ENCODE measurements around the gene SLC6A19. TPM values are rescaled to one million over a fixed set of nuclear protein-coding genes. Genes with fewer than 3 reads are reported as not detected.

The SLC6A19 gene
- total RNA-seq, 1 experiment from 2014 or later: not detected

DNA sequence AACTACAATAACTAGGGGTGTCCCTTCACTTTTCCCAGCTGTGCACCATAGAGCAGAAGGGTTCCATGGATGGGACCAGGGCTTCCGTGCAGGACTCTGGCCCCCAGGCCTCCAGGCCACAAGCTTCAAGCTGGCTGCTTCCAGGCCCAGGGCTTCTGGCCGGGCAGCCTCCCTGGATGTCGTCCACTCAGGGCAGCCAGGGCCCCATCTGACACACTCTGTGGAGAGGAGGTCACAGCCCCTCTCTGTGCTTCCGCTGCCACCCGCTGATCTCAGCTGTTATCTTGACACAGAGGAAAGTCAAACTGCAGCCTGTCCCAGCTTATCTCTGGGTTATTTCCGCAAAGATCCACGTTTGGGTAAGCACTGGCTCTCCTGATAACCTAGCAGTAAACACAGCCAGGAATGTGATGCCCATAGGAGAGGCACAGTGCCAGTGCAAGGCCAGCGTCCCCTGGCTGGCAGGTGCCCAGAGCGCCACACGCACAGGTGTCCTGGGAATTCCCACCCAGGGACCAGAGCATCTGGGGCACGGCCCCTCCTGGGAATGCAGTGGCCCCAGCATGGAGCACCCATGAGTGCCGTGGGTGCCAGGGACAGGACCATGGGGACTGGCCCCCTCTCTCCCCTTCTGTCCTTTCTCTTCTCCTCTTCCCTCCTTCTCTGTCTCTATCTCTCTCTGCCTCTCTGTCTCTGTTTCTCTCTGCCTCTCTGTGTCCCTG lies 15.6 kb upstream of the SLC6A19 start:
- no peaks in the 10 kb centered on the region for H3K36me3 ChIP-seq (ENCODE audit: insufficient read depth, low read length)
- no peak overlapping the region for H3K9ac ChIP-seq (ENCODE audit: low read length)
- H3K4me2 ChIP-seq (ENCODE audit: low read depth, low read length, poor library complexity, severe bottlenecking): no peak overlapping the region
- H3K4me1 ChIP-seq (ENCODE audit: low read length): no peaks in the 10 kb centered on the region
- H3K27me3 ChIP-seq (ENCODE audit: low read length): no peaks in the 10 kb centered on the region
- H3K9me2 ChIP-seq (replicated peaks; ENCODE audit: insufficient read depth, low read length): no peaks in the 10 kb centered on the region
- no peaks in the 10 kb centered on the region for H3K79me2 ChIP-seq (ENCODE audit: low read length)
- DNase-seq: no peak
- H3K27ac ChIP-seq (ENCODE audit: low read length): no peak overlapping the region
- no peaks in the 10 kb centered on the region for H4K20me1 ChIP-seq (ENCODE audit: insufficient read depth, low read depth, low read length)
- no peak overlapping the region for H3K4me3 ChIP-seq (ENCODE audit: low read length)
- H3K9me3 ChIP-seq (ENCODE audit: low read length): no peaks in the 10 kb centered on the region
- H2AFZ ChIP-seq (ENCODE audit: low read length): no peak overlapping the region

DNA sequence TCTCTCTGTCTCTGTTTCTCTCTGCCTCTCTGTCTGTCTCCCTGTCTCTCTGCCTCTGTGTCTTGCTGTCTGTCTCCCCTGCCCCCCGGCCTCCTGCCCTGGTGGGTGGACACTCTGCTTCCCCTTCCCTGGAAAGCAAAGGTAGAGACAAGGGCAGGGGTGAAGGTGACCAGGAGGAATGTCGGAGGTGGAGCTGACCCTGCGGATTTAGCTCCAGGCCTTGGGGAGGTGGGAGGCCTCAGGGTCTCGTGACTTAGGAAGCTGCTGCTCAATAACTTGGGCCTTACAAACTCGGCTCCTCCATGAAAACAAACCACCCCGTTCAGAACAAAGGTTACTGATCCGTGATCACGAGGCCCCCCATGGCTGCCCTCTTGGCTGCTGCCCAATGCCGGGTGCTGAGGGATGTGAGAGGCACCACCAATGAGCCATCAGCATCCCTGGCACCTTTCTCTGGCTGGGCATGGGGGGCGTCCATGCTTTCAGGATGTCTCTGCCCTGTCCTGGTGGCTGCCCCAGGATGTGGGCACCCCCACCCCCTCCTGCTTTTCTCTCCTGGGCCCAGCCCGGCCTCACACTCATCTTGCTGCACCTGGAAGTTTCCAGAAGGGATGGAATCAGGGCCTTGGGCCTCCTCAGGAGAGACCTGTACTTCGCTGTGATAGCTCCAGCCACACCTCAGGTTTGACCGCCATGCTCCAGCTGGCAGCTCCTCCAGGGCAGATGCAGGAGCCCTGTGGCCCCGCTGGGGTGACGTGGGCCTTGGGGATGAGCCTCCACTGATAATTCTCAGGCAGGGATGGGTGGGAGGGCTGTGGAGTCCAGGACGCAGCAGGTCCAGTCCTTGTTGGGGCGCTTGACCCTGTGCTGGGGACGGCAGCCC lies 14.8 kb upstream of the SLC6A19 start:
- Histone ChIP-seq H3K4me1 (ENCODE audit: low read length) (no peaks in the 10 kb centered on the region), H3K9me3 (ENCODE audit: low read length) (no peaks in the 10 kb centered on the region), H2AFZ (ENCODE audit: low read length) (no peak overlapping the region), H3K9ac (ENCODE audit: low read length) (no peak overlapping the region), H3K27me3 (ENCODE audit: low read length) (no peaks in the 10 kb centered on the region), H3K9me2 (replicated peaks; ENCODE audit: insufficient read depth, low read length) (no peaks in the 10 kb centered on the region), H3K4me2 (ENCODE audit: low read depth, low read length, poor library complexity, severe bottlenecking) (no peak overlapping the region), H3K27ac (ENCODE audit: low read length) (no peak overlapping the region), H3K4me3 (ENCODE audit: low read length) (no peak overlapping the region), H4K20me1 (ENCODE audit: insufficient read depth, low read depth, low read length) (no peaks in the 10 kb centered on the region), H3K79me2 (ENCODE audit: low read length) (no peaks in the 10 kb centered on the region), H3K36me3 (ENCODE audit: insufficient read depth, low read length) (no peaks in the 10 kb centered on the region)
- DNase-seq: no peak

DNA sequence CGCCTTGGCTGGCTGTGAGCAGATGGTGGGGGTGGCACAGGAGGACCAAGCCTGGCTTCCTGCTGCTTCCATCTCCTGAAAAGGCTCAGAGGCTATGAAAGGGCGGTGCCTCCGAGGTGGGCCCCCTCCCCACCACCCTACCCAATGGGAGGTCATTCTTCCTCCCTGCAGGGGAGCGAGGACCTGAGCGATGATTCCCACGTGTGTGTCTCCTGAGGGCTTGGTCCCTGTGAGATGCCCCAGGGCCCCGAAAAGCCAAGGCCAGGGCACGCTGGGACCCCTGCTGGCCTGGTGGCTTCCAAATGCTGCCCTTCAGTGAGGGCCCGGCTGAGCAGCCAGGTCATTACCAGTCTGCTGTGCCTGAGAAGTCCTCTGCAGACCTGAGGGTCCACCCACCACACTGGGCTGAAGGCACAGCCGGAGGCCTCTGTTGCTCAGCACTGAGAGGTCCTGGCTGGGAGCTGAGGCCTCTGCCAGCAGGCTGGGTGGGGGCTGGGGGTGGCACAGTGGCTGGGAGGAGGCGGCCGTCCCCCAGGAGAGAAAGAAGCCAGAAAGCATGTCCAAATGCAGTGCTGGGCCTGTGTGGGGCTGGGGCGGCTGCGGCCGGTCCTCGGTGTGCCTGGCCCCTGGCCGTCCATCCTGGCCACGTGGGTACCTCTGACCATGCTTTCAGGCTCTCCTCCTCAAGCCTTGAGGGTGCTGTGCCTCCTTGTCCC lies 14.0 kb upstream of the SLC6A19 start:
- H3K9me2 ChIP-seq (replicated peaks; ENCODE audit: insufficient read depth, low read length): no peaks in the 10 kb centered on the region
- no peak for DNase-seq
- H3K9ac ChIP-seq (ENCODE audit: low read length): no peak overlapping the region
- no peak overlapping the region for H3K4me3 ChIP-seq (ENCODE audit: low read length)
- no peaks in the 10 kb centered on the region for H3K9me3 ChIP-seq (ENCODE audit: low read length)
- H2AFZ ChIP-seq (ENCODE audit: low read length): no peak overlapping the region
- no peaks in the 10 kb centered on the region for H3K27me3 ChIP-seq (ENCODE audit: low read length)
- no peaks in the 10 kb centered on the region for H3K4me1 ChIP-seq (ENCODE audit: low read length)
- H3K79me2 ChIP-seq (ENCODE audit: low read length): no peaks in the 10 kb centered on the region
- no peaks in the 10 kb centered on the region for H4K20me1 ChIP-seq (ENCODE audit: insufficient read depth, low read depth, low read length)
- no peaks in the 10 kb centered on the region for H3K36me3 ChIP-seq (ENCODE audit: insufficient read depth, low read length)
- no peak overlapping the region for H3K4me2 ChIP-seq (ENCODE audit: low read depth, low read length, poor library complexity, severe bottlenecking)
- H3K27ac ChIP-seq (ENCODE audit: low read length): no peak overlapping the region

DNA sequence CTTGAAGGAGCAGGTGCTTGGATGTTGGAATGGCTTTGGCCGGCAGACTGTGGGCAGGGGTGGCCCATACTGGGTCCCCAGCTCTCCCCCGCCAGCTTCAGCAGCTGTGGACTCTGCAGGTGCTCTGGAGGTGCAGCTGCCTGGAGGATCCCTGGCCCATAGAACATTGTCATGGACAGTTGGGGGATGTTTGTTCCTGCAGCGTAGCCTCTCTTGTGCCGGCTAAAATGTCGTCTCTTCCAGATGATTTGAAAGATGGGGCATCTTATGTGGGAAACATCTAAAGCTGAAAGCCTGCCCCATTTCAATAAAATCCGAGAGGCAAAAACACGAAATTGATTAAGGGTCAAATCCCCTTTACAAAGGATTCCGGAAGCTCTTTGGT lies 13.5 kb upstream of the SLC6A19 start:
- Histone ChIP-seq H2AFZ (ENCODE audit: low read length) (no peak overlapping the region), H4K20me1 (ENCODE audit: insufficient read depth, low read depth, low read length) (no peaks in the 10 kb centered on the region), H3K79me2 (ENCODE audit: low read length) (no peaks in the 10 kb centered on the region), H3K9ac (ENCODE audit: low read length) (no peak overlapping the region), H3K36me3 (ENCODE audit: insufficient read depth, low read length) (no peaks in the 10 kb centered on the region), H3K27ac (ENCODE audit: low read length) (no peak overlapping the region), H3K9me2 (replicated peaks; ENCODE audit: insufficient read depth, low read length) (no peaks in the 10 kb centered on the region), H3K4me1 (ENCODE audit: low read length) (no peaks in the 10 kb centered on the region), H3K4me3 (ENCODE audit: low read length) (no peak overlapping the region), H3K9me3 (ENCODE audit: low read length) (no peaks in the 10 kb centered on the region), H3K27me3 (ENCODE audit: low read length) (no peaks in the 10 kb centered on the region), H3K4me2 (ENCODE audit: low read depth, low read length, poor library complexity, severe bottlenecking) (no peak overlapping the region)
- no peak for DNase-seq

DNA sequence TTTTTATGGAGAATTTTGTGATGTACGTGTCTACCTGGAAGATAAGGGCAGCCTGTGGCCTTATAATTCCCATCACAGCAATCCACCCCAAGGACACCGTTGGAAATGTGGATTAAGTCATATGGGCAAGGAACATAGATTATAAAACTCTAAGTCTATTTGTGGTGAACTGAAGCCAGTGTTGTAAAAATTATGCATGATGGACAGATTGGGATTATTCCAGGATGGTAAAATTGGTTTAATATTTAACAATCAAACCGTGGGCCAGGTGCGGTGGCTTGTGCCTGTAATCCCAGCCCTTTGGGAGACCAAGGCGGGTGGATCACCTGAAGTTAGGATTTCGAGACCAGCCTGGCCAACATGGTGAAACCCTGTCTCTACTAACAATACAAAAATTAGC lies 12.9 kb upstream of the SLC6A19 start:
- Histone ChIP-seq H3K79me2 (ENCODE audit: low read length) (no peaks in the 10 kb centered on the region), H3K4me2 (ENCODE audit: low read depth, low read length, poor library complexity, severe bottlenecking) (no peak overlapping the region), H3K27ac (ENCODE audit: low read length) (no peak overlapping the region), H3K4me3 (ENCODE audit: low read length) (no peak overlapping the region), H2AFZ (ENCODE audit: low read length) (no peak overlapping the region), H3K9me3 (ENCODE audit: low read length) (no peaks in the 10 kb centered on the region), H3K4me1 (ENCODE audit: low read length) (no peaks in the 10 kb centered on the region), H3K9ac (ENCODE audit: low read length) (no peak overlapping the region), H3K27me3 (ENCODE audit: low read length) (no peaks in the 10 kb centered on the region), H3K9me2 (replicated peaks; ENCODE audit: insufficient read depth, low read length) (no peaks in the 10 kb centered on the region), H4K20me1 (ENCODE audit: insufficient read depth, low read depth, low read length) (no peaks in the 10 kb centered on the region), H3K36me3 (ENCODE audit: insufficient read depth, low read length) (no peaks in the 10 kb centered on the region)
- DNase-seq: no peak

DNA sequence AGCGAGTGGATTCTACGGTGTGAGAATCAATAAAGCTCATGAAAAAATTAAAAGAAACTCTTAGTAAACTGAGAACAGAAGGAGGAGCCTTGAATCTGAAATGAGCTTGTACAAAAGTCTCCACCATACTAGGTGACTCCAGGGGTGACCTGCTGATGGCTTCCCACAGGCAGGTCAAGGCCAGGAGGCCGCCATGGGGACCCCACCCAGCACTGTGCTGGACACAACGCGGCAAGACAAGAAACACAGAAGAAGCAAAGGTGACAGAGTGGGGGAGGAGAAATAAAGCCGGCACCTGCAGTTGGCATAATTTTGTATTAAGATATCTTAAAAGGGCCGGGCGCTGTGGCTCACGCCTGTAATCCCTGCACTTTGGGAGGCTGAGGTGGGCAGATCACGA lies 12.1 kb upstream of the SLC6A19 start:
- H3K9me2 ChIP-seq (replicated peaks; ENCODE audit: insufficient read depth, low read length): no peaks in the 10 kb centered on the region
- H4K20me1 ChIP-seq (ENCODE audit: insufficient read depth, low read depth, low read length): no peaks in the 10 kb centered on the region
- no peak overlapping the region for H3K4me2 ChIP-seq (ENCODE audit: low read depth, low read length, poor library complexity, severe bottlenecking)
- H3K36me3 ChIP-seq (ENCODE audit: insufficient read depth, low read length): no peaks in the 10 kb centered on the region
- no peak for DNase-seq
- no peaks in the 10 kb centered on the region for H3K27me3 ChIP-seq (ENCODE audit: low read length)
- H3K9me3 ChIP-seq (ENCODE audit: low read length): no peaks in the 10 kb centered on the region
- no peak overlapping the region for H2AFZ ChIP-seq (ENCODE audit: low read length)
- H3K4me3 ChIP-seq (ENCODE audit: low read length): no peak overlapping the region
- H3K9ac ChIP-seq (ENCODE audit: low read length): no peak overlapping the region
- H3K27ac ChIP-seq (ENCODE audit: low read length): no peak overlapping the region
- H3K4me1 ChIP-seq (ENCODE audit: low read length): no peaks in the 10 kb centered on the region
- H3K79me2 ChIP-seq (ENCODE audit: low read length): no peaks in the 10 kb centered on the region

DNA sequence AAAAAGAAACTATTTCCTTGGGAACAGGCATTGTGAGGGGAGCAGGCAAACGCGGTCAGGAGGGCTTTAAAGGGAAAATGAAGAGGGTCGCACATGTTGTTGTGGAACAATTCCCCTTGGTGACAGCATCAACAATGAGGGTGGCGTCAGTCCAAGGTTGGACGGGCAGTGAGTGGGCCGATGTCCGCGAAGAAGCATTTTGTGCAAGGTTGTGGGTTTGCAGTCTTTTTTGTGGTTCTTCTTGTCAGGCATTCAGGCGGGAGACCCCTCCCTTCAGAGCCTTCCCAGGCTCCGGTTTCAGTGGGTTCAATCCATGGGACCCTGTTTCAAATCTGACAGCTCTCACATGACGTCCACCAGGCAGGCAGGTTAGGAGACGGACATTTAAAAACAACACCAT lies 11.1 kb upstream of the SLC6A19 start:
- H2AFZ ChIP-seq (ENCODE audit: low read length): no peak overlapping the region
- DNase-seq: no peak
- no peak overlapping the region for H3K9ac ChIP-seq (ENCODE audit: low read length)
- no peaks in the 10 kb centered on the region for H4K20me1 ChIP-seq (ENCODE audit: insufficient read depth, low read depth, low read length)
- no peak overlapping the region for H3K4me3 ChIP-seq (ENCODE audit: low read length)
- no peaks in the 10 kb centered on the region for H3K4me1 ChIP-seq (ENCODE audit: low read length)
- H3K27me3 ChIP-seq (ENCODE audit: low read length): no peaks in the 10 kb centered on the region
- no peaks in the 10 kb centered on the region for H3K36me3 ChIP-seq (ENCODE audit: insufficient read depth, low read length)
- no peaks in the 10 kb centered on the region for H3K79me2 ChIP-seq (ENCODE audit: low read length)
- no peaks in the 10 kb centered on the region for H3K9me3 ChIP-seq (ENCODE audit: low read length)
- H3K4me2 ChIP-seq (ENCODE audit: low read depth, low read length, poor library complexity, severe bottlenecking): no peak overlapping the region
- H3K9me2 ChIP-seq (replicated peaks; ENCODE audit: insufficient read depth, low read length): no peaks in the 10 kb centered on the region
- H3K27ac ChIP-seq (ENCODE audit: low read length): no peak overlapping the region

DNA sequence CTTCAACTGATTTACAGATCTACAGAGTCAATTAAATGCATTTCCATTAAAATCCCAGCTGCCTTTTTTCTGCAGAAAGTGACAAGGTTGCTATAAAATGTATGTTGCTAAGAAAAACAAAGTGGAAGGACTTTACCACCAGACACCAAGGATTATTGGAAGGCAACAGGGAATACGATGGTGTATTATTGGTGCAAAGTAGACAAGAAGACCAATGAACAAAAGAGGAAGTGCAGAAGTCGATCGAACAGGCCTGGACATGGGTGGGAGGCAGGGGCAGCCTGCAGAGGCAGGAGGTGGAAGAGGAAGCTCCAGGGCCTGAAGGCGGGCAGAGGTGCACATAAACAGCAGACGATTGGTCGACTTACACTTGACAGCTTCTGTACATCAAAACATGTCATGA lies 10.6 kb upstream of the SLC6A19 start:
- H3K9ac ChIP-seq (ENCODE audit: low read length): no peak overlapping the region
- no peaks in the 10 kb centered on the region for H3K9me3 ChIP-seq (ENCODE audit: low read length)
- H3K27me3 ChIP-seq (ENCODE audit: low read length): no peaks in the 10 kb centered on the region
- H3K4me3 ChIP-seq (ENCODE audit: low read length): no peak overlapping the region
- H3K9me2 ChIP-seq (replicated peaks; ENCODE audit: insufficient read depth, low read length): no peaks in the 10 kb centered on the region
- peak; percentile 59 for DNase-seq
- H3K4me2 ChIP-seq (ENCODE audit: low read depth, low read length, poor library complexity, severe bottlenecking): no peak overlapping the region
- no peaks in the 10 kb centered on the region for H3K4me1 ChIP-seq (ENCODE audit: low read length)
- no peaks in the 10 kb centered on the region for H3K79me2 ChIP-seq (ENCODE audit: low read length)
- H2AFZ ChIP-seq (ENCODE audit: low read length): no peak overlapping the region; the same call in 1 of the 2 replicates
- H3K36me3 ChIP-seq (ENCODE audit: insufficient read depth, low read length): no peaks in the 10 kb centered on the region
- H3K27ac ChIP-seq (ENCODE audit: low read length): no peak overlapping the region
- H4K20me1 ChIP-seq (ENCODE audit: insufficient read depth, low read depth, low read length): no peaks in the 10 kb centered on the region
